ENCODE measurements around the gene RWDD4.

The RWDD4 gene
- 8.5 to 30.0 (median 17.3) reads per million in 3 experiments for total RNA-seq

DNA sequence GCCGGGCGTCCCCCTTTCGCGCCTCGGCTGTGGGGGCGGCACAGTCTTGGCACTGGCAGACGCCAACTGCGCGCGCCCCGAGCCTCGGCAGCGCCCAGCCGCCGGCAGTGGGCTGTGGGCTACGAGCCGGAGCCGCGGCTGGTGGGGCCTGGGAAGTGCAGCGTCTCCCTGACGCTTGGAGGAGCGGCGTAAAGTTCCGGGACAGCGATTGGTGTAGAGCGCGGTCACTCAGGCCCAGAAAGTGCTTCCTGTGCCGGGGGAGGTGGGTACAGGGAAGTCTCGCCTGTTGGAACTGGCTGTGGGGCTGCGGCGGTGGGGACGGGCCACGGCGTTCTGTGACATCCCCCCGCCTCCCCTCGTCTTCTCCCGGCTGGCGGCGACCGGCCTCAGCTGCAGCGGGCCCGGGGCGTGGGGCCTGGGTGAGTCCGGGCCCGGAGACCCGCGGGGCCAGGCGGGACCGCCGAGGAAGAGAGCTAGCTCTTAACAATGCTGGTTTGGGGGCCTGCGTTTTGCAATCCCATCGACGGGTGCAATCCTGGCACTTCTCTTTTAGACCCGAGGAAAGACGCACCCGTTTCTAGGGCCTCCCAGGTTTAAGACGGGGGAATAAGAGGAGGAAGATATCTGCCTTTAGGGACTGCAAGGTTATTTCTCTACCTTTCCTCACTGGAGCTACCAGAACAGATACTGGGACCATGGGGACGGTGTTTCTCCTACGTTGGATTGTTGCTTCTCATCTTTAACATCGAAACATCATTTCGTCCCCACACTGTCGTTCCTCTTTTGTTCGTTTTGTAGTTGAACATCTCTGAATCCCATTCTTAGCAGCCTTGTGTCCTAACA lies at the start of gene RWDD4, which contains the start of gene TRAPPC11:
Gene RWDD4 (minus strand): TSS at position 157 of the 843 bp plus-strand sequence. CDS start 233 bp downstream, outside the sequence.
Gene TRAPPC11 (plus strand): TSS at position 265 of the 843 bp plus-strand sequence. CDS start 4,575 bp downstream, outside the sequence.
- peak; percentile 96 for DNase-seq

DNA sequence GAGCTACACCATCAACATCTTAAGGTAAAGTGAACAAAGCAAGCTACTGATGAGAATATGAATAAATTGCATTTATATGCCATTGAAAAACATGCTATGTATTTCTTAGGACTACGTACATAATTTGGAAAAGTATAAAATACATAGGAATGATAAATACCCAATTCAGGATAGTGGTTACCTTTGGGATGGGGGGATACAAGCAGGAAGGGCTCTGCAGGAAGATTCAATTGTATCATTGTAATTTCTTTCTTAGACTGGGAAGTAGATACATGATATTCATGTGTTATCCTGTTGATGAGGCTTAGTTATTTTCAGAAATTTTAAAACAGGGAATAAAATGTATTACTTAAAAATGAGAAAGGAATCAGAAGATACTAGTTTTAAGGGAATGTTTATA lies 43.5 kb upstream of the RWDD4 start:
- DNase-seq = no peak

DNA sequence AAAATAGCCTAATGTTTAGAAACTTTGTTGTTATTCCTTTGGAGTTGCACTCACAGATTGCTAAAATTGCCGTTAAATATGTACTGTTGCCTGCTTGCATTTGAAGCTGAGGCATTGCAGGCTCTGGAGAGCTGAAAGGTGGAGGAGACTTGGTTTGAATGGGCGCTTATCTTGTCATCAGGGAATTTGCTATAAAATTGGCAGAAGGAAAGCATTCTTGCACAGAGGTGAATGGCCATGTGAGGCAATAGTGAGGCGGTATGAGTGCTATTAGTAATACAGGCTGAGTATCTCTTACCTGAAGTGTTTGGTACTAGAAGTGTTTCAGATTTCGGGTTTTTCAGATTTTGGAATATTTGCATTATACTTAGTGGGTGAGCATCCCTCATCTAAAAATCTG lies 41.4 kb upstream of the RWDD4 start:
- no peak for DNase-seq

DNA sequence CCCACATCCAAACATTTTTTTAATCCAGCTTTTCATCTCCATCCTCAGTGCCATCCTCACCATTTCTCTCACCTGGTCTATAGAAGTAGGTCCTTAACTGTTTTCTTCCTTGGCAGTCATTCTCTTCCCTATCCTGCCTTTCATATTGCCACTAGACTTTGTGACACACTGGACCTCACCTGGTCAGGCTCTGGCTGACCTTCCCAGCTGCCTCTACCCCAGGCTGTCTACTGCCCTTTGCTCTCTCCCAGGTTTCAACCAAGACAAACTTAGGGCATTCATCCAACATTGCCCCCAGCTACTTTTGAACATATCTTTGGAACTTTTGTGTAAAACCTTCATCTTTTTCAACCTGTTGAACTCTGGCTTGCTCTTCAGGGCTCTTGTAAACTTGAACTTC lies 39.9 kb upstream of the RWDD4 start:
- no peak for DNase-seq

DNA sequence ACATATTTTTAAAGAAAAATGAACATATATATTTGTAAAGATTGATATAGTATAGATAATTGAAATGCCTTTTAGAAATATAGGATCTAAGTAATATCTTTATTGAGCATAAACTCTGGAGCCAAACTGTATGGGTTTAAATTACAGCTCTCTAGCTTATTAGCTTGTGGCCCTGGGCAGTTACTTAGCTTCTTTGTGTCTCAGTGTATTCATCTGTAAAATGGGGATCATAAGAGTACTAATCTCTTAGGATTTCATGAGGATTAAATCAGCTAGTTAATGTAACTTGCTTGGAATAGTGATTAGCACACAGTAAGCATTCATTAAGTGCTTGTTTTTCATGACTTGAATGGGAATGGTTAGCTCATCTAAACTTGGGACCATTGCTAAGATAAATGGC lies 32.9 kb upstream of the RWDD4 start:
- no peak for DNase-seq

DNA sequence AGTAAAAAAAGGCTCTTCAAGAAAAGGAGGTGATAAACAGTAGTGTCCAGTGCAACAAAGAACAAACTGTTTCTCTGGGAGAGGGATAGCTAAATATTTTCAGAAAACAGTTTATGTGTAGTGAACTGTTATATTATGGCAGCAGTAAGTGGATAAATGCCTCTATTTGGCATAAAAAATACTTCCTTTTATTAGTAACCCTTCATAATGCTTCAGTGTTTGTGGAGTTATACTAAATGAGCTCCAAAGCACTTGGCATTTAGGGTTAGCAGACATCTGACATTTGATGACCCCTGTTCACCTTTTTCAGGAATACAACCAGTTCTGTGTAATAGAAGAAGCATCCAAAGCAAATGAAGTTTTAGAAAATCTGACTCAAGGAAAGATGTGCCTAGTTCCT lies 32.0 kb upstream of the RWDD4 start:
- DNase-seq = no peak

DNA sequence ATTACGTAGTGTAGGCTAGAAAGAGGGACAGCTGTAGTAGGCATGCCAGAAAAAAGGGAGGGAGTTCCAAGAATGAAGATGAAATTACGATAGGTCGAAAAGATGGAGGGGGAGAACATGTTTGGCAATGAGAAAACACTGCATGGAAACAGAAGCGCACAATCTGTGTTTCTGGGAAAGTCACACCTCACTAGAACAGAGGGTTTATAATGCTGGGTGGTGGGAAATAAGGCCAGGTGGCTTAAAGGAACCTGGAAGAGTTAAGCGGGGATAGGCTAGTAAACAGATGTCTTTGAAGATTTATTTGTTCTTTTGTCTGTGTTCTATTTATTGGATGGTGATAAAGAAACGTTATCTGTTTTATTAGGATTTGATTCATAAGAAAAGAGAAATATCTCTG lies 29.2 kb upstream of the RWDD4 start:
- DNase-seq = no peak

DNA sequence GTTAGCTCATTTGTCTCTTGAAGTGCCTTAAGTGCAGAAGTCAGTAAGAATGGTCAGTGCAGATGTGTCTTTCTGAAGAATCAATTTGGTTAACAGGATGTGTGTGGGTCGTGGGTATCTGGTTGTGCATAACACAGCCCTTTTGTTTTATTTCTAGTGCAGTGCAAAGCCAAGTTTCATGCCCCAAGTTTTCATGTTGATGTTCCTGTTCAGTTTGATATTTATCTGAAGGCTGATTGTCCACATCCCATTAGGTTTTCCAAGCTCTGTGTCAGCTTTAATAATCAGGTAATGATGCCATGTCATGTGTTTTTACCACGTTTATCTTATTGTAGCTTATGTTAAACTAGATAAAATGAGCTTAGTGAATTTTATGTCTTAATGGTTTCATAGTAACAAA lies 27.5 kb upstream of the RWDD4 start:
- no peak for DNase-seq

DNA sequence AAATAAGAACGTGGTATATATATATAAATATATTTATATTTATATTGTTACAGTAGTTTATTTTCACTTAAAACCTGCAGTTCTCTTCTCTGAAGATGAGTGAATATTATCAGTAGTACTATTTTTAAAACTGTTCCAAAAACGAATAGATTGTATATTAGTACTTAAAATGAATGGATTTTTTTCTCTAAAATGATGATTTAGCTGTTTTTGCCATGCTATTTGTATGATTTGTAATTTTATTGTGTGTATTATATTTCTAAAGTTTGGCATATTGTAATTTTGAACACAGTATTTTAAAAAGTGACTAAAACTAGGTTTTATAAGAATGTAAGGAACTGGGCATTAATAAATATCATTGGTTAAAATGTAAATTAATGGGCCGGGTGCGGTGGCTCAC lies 22.1 kb upstream of the RWDD4 start:
- no peak for DNase-seq

DNA sequence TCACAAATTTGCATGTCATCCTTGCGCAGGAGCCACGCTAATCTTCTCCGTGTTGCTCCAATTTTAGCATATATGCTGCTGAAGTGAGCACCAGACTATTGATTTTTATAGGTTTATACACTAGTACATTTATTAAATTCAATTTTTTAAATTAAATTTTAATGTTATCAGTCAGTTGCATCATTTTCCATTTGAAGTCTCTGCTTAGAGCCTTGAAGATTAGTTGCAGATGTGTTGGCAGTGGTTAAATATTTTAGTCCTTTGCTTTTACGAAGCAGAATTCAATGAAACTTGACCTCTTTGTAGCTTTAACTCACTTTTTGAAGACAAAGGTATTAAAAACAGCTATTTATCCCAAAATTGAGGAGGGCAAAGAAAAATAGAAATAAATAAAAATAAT lies 16.6 kb upstream of the RWDD4 start:
- DNase-seq = no peak

DNA sequence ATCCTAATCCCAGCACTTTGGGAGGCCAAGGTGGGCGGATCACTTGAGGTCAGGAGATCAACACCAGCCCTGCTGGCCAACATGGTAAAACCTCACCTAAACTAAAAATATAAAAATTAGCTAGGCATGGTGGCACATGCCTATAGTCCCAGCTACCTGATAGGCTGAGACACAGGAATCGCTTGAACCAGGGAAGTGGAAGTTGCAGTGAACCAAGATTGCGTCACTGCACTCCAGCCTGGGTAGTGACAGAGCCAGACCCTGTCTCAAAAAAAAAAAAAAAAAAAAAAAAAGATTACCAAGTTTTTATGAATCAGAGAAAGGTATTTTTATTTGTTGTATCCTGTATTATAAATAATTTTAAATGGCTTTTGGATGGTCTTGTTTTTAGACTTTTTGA lies 15.2 kb upstream of the RWDD4 start:
- no peak for DNase-seq

DNA sequence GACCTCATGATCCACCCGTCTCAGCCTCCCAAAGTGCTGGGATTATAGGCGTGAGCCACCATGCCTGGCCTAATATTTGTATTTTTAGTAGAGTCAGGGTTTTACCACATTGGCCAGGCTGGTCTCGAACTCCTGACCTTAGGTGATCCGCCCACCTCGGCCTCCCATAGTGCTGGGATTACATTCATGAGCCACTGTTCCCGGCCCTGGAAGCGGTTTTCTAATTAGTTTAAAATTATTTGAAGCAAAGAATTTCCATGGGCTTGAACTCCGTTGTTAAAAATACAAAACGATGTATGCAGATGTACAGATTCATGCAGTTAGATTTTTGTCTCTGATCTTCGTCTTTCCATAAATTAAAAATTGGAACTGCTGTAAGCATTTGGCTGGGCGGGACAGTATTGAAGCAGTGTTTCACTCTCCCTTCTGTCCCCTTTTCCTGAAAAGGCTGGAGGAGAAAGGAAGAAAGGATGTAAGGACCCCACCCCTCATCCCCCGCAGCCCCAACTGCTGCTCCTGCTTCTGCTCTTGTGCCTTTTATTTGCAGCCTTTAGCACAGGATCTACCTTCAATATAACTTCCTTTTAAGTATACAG lies 12.1 kb upstream of the RWDD4 start:
- DNase-seq = no peak

DNA sequence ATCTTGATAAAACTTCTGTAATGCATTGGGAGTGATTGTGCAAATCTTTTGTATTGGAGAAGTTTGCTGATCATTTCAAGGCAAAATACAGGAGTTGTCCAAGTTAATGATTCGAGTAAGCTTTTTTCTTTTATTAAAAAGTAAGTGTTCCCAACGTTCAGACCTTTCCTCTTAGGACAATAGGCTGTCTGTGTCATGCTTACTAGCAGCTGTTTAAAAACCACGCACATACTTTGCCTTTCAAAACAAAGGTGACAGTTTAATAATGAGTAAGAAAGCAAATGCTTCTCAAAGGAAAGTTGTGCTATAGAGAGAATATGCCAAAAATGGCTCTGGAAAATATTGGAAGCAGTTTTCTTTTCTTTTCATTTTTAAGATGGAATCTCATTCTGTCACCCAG lies 11.3 kb upstream of the RWDD4 start:
- DNase-seq = no peak

DNA sequence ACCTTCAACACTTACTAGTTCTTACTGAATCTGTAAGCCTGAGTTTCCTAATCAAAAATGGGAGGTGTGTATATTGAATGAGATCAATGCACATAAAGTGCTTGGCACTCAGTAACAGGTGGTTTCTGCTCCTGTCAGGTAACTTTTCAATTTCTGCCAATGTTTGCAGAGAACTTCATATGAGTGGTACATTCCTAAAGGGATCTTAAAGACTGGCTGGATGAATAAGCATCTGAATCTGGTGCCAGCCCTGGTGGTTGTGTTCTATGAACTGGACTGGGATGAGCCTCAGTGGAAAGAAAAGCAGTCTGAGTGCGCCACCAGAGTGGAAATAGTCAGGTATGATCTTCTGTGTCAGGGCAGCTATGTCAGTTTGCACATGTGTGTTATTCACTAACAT lies 7.1 kb upstream of the RWDD4 start:
- DNase-seq = no peak

DNA sequence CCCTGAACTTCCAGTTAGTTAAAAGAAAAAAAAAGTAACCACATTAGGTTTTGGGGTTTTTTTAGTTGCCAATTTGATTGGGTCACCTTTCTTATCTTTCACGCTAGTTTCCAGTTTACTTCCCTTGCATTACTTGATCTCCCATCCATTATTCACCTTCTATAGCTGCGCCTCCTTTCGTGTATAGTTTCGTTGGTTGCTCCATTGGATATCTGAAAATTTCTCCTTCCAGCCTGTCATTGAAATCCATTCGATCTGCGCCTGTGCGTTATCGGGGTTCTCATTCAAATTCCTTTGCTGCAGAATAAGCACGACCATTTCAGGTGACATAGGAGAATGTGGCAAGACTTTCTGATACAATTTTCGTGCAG lies 872 bp upstream of the RWDD4 start:
- DNase-seq = no peak

DNA sequence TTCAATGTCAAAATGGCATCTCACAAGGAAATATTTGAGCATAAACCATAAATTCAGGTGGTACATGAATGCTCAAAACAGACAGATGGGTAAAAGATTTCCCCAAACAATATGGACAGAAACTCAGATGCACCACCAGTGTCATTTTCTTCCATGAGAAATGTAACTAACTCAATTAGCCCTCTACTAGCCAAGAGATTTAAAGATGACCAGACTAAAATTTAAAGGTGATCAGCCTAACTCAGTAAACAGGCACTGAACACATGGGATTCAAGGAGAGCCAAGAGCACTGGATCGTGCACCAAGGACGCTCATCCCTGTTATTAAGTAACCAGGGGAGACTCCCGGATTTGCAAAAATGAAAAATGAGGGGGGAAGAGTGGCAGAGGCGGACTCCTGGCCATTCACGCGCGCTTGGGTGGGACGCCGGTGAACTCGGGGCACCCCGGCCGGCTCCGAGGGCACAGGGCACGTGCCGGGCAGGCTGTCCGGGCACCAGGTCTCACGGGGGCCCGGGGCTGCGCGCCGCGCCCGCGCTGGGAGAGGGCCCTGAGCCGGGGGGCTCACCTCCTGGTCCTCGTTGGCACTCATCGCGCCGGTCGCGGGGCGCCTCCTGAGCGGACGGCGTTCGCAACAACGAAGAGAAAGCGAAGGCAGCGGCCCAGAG lies 490 bp downstream of the RWDD4 start:
- DNase-seq = no peak

DNA sequence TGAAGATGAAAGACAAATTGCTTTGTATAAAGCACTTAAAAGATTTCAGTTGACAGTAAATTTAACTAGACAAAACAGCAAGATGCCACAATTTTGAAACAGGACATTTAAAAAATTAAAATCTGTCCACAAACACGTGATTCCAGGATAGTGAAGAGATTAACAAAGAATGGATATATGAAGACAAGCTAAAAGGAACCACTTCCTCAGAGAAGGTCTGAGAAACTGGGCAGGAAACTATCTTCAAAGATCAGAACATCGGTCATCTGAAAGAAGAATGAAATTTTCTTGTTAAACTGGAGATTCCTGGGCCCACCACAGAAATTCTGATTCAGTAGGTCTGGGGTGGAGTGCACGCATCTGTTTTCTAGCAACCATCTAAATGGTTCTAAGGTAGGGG lies 1.4 kb downstream of the RWDD4 start:
- DNase-seq = no peak

DNA sequence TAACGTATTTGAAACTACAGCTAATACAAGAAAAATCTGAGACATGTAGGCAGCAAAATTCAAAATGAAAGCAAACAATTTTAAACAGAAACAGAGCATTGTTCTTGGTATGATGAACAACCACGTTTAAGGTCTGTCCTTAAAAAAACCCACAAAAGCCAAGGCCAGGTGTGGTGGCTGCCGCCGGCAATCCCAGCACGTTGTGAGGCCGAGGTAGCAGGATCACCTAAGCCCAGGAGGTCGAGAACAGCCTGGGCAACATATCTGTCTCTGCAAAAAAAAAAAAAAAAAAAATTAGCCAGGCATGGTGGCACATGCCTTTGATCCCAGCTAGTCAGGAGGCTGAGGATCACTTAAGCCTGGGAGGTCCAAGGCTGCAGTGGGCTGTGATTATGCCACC lies 13.7 kb downstream of the RWDD4 start:
- no peak for DNase-seq

DNA sequence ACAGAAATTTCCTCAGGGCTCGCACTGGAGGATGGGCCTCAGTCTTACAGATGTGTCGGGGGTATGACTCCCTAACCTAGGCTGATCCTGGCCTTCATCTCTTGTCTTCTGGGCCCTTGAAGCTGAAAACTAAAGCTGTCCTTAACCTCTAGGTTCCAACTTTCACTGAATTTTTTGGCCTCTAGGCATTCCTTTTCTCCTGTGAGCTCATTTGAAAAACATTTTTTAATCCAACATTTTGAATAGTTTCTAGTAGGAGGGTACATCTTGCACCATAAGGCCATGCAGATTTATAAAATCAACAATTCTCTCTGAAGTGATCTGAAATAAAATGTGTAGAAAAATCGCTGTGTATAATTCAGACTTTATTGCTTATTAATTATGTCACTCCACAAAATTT lies 19.7 kb downstream of the RWDD4 start:
- DNase-seq = no peak

DNA sequence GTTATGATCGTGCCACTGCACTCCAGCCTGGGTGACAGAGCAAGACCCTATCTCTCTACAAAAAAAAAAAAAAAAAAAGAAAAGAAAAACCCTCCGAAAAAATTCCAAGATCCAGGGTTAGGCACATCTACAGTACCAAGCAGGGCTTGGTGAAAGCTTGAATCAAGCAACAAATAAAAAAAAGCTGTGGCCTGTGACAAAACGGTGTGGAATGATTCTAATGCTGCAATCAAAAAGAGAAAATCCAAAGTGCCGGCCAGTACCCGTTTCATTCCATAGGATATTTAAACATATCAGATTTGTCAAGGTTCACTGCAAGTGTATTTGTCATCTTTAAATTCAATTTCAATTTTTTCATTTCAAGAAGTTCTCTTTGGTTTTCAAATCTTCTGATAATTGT lies 20.5 kb downstream of the RWDD4 start:
- no peak for DNase-seq

DNA sequence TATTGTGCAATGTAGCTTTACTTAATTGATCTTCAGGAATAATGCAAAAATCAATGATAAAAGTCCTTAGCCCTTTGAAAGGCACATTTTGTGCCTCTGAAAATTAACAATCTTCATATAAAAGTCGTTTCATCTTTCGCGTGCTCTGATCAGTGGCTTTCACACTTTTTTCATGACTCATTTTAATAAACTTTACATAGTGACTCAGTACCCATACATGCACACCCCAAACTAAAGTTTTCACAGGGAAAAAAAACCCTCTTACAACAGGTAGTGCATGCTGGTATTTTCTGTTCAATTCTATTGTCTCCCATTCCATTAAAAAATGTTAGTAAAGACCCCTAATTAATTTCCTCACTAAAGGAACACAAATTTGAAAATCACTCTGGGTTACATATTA lies 21.5 kb downstream of the RWDD4 start:
- DNase-seq = no peak

DNA sequence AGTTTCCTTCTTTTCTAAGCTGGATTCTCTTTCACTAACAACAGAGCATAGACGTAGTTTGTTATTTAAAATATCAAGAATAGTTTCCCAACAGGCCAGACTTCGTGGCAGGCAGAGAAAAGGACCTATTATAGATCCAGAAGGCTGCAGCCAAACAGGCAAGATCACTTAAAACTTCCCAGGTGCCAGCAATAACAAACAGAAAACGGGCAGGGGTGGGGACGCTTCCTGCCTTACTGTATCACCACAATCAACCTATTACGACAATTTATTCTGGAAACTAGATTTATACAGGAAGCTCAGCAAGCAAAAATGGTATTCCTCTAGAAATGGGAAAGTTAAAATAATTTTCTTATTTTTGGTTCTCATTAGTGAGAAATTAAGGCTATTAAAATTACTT lies 22.1 kb downstream of the RWDD4 start:
- no peak for DNase-seq

DNA sequence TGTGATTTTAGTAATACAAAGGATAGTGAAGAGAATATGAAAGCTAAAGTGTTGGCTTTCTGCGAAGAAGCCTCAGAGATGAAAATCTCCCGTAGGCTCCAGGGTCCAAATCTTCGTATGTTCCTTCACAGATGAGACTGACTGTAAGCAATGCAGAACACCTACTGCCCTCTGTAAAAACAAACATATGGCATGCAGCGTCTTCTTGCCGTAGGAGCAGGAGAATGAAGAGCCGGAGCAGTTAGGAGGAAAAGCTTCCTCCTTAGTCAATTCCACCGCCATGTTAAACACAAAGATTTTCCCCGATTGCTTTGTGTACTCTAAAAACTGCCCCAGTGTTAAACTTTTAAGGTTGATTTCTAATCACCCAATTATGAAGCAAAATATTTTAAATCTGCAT lies 22.5 kb downstream of the RWDD4 start:
- DNase-seq = no peak

DNA sequence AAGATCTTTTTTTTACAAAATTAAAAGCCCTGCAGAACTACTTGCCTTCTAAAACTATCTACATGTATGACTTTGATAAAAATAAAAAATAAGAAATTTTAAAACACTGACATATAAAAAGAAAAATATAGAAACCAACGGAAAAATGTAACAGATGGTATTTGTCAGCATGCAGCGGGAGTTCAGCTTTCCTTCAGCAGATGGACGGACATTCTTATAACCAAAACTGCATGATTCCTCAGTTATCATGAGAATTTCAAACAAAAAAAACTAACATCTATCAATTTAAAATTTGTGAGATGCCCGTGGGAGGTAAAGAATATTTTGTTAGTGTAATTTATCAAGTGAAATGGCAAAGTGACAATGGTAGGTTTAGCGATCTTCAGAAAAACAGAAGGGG lies 23.2 kb downstream of the RWDD4 start:
- no peak for DNase-seq
